GM19468 (cell line): ENCODE results near the gene DIP2C.
"Not testable (repeated sequence)": the region's sequence is repeated elsewhere in the genome, so short reads cannot be mapped to it uniquely, and the experiment has no call there.

ENCODE experiments used
- ATAC-seq: cut with Tn5 transposase; IDR thresholded peaks from one replicate; pipeline ENCODE4 v1.9.1; 2021; ENCODE audit warnings: mild to moderate bottlenecking, moderate library complexity, moderate number of reproducible peaks; ENCODE audit not compliant: unreplicated experiment; ENCODE audit errors: extremely low read depth

DIP2C gene

GRCh38 chr10:310976-311639 lies 378.4 kb downstream of the DIP2C start:
- no peak for ATAC-seq

DNA sequence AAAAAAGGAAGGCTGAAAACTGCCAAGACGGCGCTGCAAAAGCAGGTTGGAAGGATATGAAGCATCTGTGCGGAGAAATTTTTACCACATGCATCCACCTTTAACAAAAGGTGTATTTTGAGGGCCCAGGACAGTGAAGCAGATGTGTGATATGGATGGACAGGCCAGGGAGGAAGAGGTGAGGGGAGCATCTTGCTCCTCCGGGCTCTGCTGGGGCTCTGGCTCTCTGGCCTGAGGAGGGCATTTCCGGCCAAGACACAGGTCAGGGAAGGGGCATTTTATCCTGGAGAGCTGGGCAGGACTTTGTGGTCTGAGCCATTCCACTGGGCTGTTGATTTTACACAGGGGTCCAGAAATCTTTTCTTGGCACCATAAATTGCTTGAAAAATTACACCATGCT lies 379.1 kb downstream of the DIP2C start:
- no peak for ATAC-seq

- no peak for ATAC-seq
Measured at GRCh38 chr10:308572-309085, 380.8 kb downstream of the DIP2C start.

GRCh38 chr10:308101-308500 lies 381.4 kb downstream of the DIP2C start:
- no peak for ATAC-seq

DNA sequence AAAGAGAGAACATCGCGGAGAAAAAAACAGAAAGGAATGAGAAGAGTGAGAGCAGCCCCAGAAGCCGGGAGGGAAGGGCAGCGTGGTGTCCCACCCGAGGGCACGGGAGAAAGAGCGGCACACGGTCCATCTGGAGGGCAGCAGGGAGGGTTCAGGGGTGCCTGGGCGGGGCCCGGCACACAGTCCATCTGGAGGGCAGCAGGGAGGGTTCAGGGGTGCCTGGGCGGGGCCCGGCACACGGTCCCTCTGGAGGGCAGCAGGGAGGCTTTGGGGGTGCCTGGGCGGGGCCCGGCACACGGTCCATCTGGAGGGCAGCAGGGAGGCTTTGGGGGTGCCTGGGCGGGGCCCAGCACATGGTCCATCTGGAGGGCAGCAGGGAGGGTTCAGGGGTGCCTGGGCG lies 381.8 kb downstream of the DIP2C start:
- no peak for ATAC-seq

- ATAC-seq = no peak
Measured at GRCh38 chr10:306675-307185, 382.7 kb downstream of the DIP2C start.

- no peak for ATAC-seq
Measured at GRCh38 chr10:306007-306674, 383.3 kb downstream of the DIP2C start.

GRCh38 chr10:305034-305433 lies 384.4 kb downstream of the DIP2C start:
- ATAC-seq = no peak

DNA sequence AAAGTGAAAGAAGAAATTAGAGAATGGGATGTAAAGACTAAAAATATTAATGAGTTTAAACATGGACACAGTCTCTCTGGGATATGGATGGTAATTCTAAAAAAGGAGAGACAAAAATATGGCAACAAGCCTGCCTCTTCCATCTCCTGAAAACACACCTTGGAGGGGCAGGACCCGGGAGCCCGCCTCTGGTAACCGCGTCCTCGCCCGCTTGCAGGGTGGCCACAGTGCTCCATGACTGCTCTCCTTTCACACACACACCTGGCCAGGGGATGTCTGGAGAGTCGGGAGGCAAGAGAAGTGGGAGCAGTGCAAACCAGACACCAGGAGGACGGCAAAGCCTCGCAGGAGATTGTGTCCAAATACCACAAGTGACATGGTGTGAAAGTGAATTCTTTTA lies 387.9 kb downstream of the DIP2C start:
- ATAC-seq = no peak

DNA sequence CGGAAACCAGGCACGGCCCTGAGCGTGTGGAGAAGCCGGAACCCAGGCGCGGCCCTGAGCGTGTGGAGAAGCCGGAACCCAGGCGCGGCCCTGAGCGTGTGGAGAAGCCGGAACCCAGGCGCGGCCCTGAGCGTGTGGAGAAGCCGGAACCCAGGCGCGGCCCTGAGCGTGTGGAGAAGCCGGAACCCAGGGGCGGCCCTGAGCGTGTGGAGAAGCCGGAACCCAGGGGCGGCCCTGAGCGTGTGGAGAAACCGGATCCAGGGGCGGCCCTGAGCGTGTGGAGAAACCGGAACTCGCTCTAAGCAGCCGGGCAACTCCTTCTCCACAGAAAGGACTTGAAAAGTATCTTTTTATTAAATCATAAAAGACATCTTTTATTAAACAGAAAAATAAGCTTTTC lies 388.9 kb downstream of the DIP2C start:
- ATAC-seq = not testable (repeated sequence)

GRCh38 chr10:299969-300368 lies 389.5 kb downstream of the DIP2C start:
- ATAC-seq = no peak

GRCh38 chr10:299512-299911 lies 390.0 kb downstream of the DIP2C start:
- ATAC-seq = no peak

GRCh38 chr10:298033-298432 lies 391.4 kb downstream of the DIP2C start:
- ATAC-seq = no peak

DNA sequence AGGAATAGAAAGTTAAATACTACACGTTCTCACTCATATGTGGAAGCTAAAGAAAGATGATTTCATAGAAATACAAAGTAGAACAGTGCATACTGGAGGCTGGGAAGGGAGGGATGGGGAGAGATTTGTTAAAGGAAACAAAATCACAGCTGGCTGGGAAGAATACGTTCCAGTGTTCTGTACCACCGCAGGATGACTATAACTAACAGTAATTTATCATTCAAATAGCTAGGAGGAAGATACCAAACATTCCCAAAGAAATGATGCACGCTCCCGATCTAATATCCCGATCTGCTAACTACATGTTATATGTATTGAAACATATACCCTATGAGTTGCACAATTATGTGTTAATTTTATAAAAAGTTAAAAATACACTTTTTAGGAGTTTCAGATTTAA lies 391.9 kb downstream of the DIP2C start:
- ATAC-seq = no peak

DNA sequence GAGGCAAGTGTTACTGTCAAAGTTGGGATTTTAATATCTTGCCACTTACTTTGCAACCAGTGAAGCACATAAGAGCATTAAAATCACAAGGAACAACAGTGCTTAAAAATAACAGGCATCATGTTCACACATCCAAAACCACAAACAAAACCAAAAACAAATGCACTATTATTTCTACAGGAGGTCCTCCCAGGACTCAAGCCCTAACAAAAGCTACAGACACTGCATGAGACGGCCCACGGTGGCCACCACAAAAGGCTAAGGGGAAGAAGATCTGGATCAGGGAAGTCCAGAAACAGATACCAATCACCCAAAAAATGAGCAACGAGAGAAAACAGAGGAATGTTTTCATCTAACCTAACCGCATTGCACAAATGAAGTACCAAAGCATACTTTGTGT lies 395.8 kb downstream of the DIP2C start:
- no peak for ATAC-seq

DNA sequence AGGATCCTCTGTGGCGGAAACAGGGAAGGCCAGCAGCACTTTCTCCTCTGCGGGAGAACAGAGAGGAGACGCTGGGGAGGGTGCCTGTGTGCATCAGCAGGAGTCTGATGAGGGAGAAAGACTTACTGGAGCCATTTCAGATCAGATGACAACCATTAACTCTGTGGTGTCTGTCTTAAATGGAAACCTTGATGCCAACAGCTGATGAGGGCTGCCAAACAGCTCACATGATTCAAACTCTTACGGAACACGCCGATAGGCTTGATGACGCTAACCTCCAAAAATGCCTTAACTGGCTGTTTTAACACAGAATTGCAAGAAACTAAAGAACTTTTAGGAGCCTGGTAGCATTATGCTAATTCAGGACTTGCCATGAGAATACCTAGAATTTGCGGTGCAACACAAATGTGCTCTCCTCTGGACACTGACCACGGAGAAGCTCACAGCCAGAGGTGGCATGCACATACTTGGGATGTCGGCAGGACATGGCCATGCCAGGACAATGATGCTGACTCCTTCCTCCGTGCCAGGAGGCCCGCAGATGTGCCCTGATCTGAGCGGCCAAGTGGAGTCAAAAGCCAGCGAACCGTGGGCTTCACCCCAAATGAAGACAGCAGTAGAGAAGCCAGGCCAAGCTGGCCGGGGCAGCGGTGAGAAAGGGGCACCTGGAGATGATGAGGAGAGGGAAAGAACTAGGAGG lies 399.3 kb downstream of the DIP2C start:
- no peak for ATAC-seq

DNA sequence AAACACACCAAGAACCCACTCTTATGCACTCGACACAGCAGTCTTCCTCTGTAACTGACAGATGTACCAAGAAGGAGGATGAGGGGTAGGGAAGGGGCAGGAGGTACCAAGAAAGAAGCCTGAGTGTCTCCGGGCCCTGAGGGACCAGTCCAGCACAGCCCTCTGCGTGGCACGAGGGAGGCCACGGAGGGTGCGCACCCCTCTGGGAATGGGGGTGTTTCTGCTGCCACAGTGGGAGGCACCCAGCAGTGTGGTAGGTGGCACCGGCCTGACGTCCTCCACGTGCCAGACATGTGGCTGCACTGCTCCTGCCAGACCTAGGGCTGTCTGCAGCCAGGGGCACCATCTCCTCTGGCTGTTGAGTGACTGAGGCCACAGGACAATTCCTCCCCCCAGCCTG lies 399.9 kb downstream of the DIP2C start:
- ATAC-seq = no peak

DNA sequence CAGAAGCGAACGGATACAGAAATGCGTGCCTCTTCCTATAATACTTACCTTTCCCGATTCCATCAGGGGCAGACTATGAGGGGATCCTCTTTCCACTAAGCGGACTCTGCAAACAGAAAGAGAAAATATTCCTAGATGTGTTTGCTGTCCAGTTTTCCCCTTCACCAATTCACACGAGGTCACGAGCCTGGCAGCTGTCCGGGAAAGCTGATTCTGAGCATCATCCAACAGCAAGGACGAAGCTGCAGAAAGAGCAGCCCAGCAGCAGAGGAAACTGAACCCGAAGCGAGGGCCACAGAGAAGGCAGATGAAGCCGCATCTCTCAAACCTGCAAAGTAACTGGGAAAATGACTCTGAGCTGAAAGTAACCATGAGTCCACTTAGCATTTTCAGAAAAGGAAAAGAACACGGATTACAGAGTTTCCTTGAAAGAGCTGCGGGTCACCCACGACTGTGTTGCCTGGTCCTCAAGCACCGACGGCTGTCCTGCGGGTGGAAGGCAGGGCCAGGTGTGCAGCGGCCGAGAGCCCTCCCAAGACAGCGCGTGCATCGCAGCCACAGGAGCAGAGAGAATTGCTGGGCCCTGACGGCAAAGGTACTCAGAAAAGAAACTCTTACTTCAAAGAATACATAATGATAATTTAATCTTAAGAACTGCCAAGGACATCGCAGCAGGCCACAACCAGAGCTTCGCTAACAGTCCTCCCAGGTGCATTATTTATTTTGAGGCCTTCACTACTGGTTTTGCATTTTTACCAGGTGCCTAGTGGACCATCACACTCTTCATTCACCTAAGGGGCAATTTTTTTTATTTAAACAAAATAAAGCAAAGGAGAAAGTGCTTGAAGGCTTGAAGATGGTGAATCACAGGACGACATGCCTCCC lies 400.9 kb downstream of the DIP2C start:
- ATAC-seq = no peak

DNA sequence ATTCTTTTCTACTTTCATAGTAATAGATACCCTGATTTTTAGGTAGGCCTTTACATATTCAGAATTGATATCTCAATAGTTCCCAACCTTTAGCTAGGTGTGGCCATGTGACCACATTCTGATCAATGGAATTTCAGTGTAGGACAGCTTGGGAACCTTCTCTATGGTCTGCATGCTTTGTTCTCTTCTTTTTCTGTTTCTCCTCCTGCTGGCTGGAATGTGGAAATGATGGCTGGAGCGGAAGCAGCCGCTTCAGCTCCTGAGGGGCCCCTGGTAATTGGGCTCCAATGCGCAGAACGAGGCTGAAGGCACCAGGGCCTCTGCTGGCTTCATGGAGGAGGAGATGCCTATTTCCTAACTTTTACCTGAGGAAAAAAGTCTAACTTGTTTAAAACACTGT lies 401.7 kb downstream of the DIP2C start:
- no peak for ATAC-seq

GRCh38 chr10:287026-287709 lies 402.3 kb downstream of the DIP2C start:
- no peak for ATAC-seq
